HG03095 (cell line): Measurements from ENCODE around the gene AGAP1.

Experiments
- ATAC-seq: cut with Tn5 transposase; IDR thresholded peaks from one replicate; pipeline ENCODE4 v1.9.1; 2021; ENCODE audit warnings: moderate library complexity; ENCODE audit not compliant: unreplicated experiment

Gene AGAP1

DNA sequence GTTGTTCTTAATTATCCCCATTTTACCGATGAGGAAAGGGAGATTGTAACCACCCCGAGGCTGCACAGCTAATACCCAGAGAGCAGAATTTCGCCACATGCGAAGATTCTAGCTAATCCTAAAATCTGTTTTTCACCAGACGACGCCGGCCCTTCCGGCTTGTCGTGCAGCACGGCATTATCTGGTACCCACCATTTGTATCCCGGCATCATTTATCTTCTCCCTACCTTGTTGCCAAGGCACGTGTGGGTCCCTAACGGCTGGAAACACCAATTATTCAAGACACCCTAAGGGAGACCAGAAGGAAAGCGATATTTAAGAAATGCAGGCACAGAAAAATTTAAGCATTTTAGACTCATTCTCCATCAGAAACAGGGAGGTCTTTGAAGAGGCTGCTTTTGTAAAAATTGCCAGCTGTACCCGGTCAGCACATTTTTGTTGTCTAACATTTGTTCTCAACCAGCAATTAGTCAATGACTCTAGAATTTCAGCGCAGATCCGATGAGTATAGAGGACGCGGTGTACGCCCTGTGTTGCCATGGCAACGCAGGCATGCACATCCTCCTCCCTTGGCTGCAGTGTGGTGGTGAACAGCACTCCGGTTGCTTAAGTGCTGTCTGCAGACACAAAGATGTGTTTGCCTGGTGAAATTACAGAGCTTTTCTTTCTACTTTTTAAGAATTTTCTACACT, 111.6 kb downstream of the AGAP1 start:
- ATAC-seq: no peak

DNA sequence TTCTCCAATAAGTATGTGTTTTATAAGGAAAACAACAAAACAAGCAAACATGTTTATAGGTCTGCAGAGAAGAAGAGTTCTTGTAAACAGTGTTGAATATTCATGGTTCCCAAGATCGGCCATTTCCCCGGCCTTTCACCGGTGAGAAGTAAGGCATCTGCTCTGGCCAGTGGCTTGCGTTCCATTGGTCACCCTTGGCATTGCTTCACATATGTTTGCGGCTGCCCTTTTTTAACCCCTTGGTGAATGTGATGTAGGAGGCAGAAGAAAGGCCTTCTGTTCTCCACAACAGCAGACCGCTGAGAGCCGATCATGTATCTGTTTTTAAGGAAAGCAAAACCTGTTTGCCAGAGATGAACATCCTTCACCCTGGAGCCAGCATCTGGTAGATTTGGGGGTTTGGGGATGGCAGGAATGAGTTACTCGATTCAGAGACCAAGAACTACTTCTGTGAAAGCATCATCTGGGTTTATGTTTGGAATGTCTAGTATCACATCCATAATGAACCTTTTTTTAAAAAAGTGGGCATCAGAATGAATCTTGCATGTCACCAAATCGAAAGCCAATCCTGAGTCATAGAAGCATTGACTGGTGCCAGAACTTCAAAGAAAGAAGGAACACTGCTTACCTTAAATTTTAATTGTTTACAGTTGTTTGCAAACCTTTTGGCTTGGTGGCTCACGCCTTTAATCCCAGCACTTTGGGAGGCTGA, 112.3 kb downstream of the AGAP1 start:
- no peak for ATAC-seq

DNA sequence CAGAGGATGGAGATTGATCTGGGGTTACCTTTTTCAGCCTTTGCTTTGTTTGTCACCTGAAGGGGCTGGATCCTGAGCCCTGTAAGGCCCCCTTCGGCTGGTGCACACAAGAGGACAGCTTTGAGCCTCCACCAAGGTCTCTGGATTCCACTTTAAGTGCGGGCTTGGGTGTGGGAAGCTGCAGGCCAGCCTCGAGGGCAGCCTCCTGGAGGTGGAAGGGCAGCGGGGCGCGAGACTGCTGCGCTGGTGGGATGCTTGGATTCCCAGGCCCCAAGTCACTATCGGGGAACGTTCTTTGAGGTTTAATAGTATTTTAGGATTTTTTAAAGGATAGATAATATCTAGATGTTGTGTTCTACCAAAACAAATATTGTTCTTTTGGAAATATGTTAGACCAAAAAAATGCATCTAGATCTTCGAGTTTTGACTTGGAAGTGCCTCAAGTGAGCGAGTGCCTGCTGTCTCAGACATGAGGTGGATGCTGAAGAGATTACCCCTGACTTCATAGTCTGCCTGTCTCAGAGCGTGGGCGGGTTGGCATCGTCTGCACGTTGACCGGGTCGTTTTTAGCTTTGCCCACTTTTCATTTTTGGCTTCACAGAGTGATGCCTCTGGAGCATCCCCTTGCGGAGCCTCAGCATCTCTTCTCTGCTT, 113.8 kb downstream of the AGAP1 start:
- no peak for ATAC-seq

DNA sequence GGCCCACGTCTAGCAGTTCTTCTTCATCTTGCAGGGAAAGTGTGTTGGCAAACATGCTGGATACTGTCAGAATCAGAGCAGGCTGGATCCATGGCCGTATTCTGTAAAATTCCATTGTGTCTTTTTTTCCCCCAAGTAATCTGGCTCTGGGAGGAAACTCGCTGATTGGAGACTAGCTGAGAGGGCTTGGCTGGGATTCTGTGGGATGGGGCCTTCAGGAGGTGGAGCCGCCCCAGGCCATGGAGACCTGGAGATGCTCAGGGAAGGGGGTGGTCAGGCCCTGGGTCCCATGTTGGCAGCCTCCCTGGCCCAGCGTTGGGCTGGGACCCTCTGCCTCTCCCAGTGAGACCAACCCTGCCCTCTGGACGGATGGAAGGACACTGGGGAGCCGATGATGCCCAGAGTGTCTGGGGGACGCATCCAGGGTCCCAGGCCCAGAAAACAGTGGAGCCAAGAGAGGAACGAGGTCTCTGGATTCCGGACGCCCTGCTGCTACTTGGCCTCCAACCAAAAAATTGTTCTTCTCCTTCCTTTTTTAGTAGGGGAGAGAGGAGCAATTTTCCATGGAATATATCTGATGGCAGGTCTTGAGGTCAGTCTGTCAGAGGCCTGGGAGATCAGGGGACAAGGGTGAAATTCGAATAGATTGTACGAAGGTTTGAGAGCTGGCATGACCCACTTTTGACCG, 114.5 kb downstream of the AGAP1 start:
- ATAC-seq: no peak

DNA sequence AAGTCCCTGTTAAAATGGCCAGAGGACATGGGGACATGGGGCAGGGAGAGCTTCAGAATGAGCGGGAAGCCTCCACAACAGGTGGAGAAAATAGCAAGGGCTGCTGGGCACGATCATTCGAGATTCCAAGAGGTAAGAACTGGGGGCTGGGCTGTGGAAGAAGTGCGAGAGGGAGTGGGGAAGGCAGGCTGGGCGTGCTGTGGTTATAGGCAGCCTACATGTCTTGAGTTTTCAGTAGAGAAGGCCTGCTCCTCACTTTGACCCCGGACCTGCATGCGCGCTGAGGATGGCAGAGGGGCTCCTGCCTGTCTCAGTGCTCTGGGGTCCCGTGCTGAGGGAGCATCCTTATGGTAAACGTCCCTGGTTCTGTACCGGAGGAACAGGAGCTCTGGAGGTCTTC, 115.5 kb downstream of the AGAP1 start:
- ATAC-seq: no peak

DNA sequence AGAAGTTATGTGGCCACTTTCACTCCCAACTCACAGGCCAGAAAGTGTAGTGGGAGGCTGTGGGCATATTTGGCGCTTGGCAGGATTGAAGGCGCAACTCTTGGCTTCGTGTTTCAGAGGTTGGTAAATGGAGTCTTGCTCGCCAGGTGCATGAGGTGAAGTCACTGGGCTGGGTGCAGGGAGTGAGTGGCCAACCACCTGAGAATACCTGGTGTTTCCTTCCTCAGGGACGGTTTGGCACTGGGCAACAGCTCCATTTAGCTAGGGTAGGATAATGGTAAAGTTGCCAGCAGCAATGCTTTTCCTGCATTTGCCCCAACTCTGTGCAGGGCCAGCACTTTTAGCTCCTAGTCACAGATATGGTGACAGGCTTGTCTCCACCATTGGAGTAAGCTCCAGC, 115.9 kb downstream of the AGAP1 start:
- ATAC-seq: no peak

DNA sequence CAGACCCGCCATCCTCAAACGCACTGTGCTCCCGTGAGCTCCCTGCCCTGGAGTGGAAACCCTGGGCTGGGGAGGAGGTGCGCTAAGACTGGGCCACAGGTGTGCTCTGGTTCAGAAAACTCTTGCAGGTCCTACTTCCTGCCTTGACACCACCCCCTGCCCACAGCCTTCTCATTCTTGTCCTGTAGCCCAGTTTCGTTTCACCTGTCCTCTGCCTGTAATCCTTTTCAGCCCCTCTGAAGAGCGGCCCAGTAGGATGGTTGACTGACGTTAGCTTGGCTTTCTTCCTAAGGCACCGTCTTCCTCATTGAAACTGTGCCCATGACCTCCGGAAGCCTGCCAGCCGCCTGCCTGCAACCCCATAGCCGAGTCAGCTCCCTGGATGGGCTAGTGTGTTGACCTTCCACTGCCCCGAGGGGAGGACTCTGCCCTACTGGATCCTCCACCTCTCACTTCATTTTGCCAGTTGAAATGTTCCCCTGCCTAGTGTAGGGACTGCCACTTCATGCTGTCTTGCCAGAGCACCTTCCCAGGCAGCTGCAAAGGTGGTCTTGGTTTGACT, 116.9 kb downstream of the AGAP1 start:
- no peak for ATAC-seq

DNA sequence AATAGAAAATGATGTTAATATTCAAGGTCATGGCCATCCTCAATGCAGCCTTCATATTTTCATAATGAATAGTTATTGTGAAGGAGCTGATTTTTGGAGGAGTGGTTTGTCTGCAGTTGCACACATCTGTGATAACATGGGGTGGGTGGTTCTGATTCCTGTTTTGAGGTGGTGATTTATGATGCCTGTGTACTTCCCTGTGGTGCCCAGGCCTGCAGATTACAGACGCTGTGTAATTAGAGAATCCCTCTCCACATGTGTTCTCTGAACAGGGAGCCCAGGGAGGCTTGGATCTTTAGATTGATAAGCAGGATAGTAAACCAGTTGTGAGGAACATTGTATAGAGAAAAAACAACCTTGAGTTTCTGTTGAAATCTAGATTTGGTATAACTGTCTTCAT, 117.5 kb downstream of the AGAP1 start:
- no peak for ATAC-seq

DNA sequence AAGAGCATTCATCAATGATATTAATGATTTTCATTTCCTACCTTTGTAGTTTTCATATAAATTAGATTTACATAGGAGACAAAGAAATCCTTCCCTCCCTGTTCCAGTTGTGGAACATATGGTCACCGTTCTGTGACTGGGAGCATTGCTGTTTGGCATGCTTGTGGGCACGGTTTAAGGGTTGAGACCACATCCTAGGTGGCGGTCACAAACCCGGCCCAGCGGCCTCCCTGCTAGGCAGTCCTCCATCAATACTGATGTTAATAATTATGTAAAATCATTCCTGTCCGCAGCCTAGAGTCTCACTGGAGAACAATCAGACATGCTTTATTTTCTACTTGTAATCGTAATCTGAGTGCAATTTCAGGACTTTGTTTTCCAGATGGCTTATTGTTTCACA, 117.9 kb downstream of the AGAP1 start:
- ATAC-seq: no peak

DNA sequence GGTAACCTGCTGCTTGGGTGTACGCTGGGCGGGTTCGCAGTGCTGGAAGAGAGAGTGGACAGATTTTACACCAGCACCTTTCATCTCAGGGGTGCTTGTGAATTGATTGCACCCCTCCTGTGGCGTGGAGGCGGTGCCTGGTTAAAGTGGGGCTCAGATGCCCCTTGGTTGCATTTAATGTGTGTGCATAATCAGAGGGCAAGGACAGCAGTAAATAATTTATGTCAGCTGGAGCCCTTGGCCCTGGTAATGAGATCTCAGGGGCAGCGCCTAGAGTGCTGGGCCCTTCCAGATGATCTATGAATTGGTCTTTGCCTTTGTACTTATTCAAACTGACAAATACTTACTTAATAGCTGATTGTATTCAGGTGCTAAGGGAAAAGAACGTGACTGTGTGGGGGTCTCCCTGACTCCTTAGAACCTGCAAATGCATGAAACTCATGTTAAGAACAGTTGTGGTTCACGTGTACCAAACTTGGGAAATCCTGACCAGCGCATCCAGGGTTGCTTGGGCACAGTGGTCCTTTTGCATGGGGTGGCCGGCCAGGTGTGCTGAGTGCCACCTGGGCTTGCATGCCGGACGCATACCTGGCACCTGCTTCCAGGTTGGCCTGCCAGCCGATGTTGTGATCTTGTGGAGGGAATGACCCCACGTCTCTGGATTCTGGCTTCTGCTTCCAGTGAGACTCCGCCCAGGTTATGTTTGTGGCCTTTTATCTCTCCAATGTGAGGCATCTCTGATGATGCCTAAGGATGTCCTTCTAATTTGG, 118.5 kb downstream of the AGAP1 start:
- ATAC-seq: no peak

DNA sequence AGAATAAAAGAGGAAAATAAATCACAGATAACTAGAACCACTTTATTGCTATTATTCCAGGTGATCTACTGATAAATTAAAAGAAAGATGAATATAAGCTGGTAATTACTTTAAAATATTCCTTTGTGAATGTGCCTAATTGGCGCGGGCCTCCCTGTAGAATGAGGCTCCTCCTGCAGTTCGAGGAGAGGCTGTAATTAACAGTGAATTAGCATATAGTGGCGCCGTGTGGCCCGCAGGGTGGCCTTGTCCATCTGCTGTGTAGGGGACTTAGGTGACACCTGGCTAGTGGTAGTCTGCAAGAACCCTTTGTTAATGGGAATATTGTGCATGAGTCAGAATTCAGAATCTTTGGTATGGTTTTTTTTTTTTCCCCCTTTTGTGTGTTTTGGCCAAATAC, 119.8 kb downstream of the AGAP1 start:
- ATAC-seq: no peak

DNA sequence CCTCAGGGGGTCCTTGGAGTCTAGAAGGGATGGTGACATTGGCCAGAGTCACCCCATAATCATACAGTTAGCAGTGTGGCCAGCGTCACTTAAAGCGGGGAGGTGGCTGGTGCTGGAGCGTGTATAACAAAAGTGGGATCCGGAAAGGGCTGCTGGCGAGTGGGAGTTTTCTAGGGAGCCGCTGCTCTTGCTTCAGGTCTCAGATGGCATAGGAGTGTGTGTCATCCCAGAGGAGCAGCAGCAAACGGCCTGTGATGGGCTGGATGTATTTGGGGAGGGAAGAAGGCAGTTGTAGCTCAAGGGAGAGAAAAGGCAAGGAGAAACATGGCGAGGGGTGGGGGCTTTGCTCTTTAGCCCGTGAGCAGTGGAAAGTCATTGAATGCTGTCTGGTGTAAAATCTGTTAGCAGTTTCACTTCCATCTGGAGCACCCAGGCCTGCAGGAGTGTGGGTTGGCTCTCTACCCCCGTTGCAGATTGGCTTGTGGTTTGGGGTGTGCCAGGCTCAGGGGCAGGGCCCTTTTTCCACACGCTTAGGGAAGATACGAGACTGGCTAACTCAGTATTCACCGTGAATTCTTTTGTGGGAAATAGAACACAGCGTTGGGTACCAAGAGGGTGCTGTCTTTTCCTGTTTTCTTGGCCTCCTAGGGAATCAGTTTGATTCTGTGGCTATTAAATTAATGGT, 120.5 kb downstream of the AGAP1 start:
- no peak for ATAC-seq

DNA sequence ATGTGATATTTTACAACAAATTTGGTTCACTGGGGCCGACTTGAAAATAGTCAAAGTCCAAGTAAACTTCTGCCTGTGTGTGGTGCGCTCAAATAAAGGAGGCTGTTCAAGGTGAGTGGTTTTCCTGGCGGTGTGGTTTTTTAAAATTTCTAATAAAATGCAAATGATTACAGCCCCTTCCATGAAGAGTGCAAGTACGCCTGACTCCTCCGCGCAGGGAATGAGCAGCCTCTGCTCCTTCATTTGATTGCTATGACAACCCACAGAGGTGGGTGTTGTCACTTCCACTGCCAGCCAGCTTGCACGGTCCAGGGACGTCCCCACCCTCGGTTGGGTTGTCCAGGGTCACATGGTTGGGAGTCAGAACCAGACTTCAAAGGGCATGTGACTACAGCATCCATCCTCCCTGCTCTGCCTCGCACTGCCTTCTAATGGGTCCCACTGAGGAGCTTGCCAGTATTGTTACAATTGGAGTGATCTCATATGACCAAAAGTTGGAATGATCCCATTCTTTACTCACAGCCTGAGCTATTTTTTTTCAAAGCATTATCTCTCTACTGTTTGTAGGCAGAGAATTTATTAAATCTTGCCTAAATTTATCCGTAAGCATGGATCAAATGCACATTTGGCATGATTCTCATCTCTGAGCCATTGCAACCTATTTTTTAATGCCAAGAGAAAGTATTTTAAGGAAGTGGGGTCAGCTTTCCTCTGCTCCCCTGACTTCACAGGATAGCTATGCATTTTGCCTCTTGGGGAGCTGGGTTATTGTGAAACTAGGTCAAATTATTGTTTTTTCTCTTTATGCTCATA, 121.3 kb downstream of the AGAP1 start:
- no peak for ATAC-seq

DNA sequence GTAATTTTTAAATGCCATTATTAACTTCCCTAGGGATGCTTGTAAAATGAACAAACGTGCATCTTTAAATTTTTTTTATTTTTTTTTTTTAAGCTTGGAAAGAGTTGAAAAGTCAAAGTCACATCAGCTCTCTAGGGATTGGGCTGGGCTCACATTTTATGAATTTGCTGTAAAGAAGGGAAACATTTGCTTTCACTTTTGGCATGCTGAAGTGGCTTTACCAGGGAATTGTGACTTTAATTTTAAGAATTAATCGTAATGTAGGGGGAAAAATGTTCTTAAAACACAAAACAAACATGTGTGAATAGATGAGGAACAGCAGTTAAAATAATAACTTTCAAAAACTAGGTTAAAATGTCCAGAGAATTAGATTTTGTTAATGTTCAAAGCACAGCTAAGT, 123.0 kb downstream of the AGAP1 start:
- no peak for ATAC-seq

DNA sequence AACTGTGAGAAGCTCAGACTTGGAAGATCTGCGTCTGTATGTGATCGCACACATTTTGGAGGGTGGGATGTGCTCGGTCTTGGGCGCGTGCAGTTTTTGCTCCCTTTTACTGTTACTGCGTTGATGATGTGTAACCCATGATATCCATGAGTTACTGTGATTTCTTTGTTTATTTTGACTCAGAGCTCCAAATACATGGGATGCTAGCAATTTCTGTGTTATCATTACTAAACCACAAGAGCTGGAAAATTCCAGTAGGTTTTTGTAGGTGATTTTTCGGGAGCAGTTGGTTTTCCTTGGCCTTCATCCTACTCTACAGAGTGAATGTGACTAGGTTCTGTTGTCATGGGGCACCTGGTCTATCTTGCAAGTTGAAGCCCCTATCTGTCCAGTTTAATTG, 124.2 kb downstream of the AGAP1 start:
- ATAC-seq: no peak

DNA sequence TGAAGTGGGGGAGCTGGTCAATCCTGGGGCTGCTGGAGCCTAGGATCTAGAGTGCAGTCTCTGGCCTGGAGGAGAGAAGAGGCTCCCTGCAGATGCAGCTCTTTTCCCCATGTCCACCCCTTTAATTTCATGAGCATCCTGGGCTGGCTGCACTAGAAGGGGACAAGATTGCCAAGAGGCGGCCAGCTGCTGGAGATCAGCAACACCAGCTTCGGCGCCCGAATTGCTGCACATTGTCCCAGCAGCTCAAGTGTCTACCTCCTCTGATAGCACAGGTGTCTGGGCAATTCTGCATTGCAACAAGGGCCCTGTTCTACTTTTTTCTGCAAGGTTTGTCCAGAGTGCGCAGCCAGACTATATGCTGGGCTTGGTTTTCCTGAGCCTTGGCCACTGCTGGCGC, 125.7 kb downstream of the AGAP1 start:
- no peak for ATAC-seq

DNA sequence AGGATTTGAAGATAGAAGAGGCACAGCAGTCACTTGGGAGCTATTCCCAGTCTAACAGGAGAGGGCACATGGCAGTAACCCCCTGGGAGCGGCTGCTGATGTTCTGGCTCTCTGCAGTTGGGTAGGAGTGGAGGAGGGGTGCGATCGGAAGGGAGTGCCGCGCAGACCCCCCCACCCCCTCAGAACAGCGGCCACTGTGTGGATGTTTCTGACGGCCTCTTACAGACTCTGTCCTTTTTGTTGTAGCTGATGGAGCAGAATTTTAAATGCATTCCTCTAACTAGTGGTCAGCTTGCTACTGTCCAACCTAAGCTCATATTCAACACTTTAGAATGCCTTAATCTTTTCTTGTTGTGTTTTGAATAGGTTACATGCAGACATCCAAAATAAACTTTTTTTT, 127.9 kb downstream of the AGAP1 start:
- no peak for ATAC-seq

DNA sequence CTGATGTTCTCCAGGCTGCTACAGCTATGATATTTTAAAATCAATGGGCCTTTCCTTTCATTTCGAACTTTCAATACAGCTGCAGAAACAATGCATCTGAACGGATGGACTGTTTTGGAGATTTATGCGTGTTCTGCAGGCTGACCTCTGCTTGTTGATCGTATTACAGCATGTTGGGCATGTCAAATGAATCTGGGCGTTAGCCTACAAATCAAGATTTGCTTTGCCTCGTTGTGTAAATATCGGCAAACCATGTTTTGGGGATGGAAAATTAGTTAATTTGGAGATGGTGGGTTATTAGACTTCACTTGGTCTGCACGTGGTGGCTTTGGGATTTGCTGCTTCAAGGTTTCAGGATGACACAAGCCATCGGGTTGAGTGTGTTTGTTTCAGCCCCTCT, 129.3 kb downstream of the AGAP1 start:
- no peak for ATAC-seq

DNA sequence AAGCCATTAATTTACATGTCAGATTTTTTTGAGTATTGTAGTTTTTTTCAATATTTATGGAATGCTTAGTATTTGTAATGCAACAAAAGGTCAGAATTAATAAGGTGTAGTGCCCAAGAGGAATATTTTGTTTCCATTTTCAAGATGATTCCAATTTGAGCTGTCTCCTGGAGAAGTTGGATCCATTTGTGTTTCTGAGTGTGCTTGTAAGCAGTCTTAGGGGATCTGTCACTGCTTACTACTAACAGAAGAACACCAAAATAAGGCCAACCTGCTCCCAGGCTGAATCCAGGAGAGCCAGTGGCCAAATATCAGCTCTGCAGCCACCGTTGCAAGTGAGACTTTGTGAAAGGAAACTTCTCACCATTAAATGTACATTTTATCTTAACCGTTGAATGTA, 129.9 kb downstream of the AGAP1 start:
- no peak for ATAC-seq
